Stimulated activated CD4-positive, alpha-beta T cell treated with anti-CD3 and anti-CD28 coated beads, Interleukin-1b, Interleukin-23, amount 100 ng/mL, for 48 hours (primary cell): Measurements from ENCODE around the gene TPH2.

Source experiments
- DNase-seq: peaks from one replicate; pipeline ENCODE4 v3.0.0-alpha.2; 2020

The TPH2 gene

GRCh38 chr12:72037006-72037795, 98.6 kb downstream of the TPH2 start:
- no peak for DNase-seq

- no peak for DNase-seq
Measured at GRCh38 chr12:72041811-72042210, 103.2 kb downstream of the TPH2 start.

GRCh38 chr12:72053604-72054003, 115.0 kb downstream of the TPH2 start:
- no peak for DNase-seq

- no peak for DNase-seq
Measured at GRCh38 chr12:72054511-72054910, 115.9 kb downstream of the TPH2 start.

GRCh38 chr12:72057330-72057914, 118.8 kb downstream of the TPH2 start:
- DNase-seq = no peak

- no peak for DNase-seq
Measured at GRCh38 chr12:72063073-72063472, 124.4 kb downstream of the TPH2 start.

- no peak for DNase-seq
Measured at GRCh38 chr12:72071030-72071429, 132.4 kb downstream of the TPH2 start.

- DNase-seq = no peak
Measured at GRCh38 chr12:72072592-72073212, 134.1 kb downstream of the TPH2 start.

- DNase-seq = no peak
Measured at GRCh38 chr12:72074065-72074464, 135.4 kb downstream of the TPH2 start.

GRCh38 chr12:72074956-72075355, 136.3 kb downstream of the TPH2 start:
- no peak for DNase-seq

GRCh38 chr12:72075401-72075800, 136.8 kb downstream of the TPH2 start:
- no peak for DNase-seq

- no peak for DNase-seq
Measured at GRCh38 chr12:72075891-72076557, 137.4 kb downstream of the TPH2 start.

- no peak for DNase-seq
Measured at GRCh38 chr12:72076558-72076915, 137.9 kb downstream of the TPH2 start.

GRCh38 chr12:72077111-72077820, 138.6 kb downstream of the TPH2 start:
- no peak for DNase-seq

GRCh38 chr12:72081777-72082176, 143.1 kb downstream of the TPH2 start:
- DNase-seq = no peak
